ENCODE results near the gene MYCBPAP.
"Not testable (repeated sequence)": the region's sequence is repeated elsewhere in the genome, so short reads cannot be mapped to it uniquely, and the experiment has no call there.

Gene MYCBPAP

DNA sequence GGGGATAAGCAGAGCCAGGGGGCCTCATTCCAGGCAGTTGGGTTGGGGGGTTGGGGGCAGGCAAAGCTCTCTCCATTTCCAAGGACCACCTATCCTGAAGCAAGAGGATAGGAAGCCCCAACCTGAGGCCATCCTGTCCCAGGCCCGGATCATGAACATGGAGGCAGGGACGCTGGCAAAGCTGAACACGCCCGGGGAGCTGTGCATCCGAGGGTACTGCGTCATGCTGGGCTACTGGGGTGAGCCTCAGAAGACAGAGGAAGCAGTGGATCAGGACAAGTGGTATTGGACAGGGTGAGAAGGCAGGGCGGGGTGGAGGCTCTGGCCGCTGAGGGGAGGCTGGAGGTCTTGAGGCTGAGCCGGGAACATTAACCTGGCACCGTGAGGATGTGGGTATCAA lies 36.0 kb upstream of the MYCBPAP start:
- no peak for DNase-seq (ENCODE audit: low spot score)

DNA sequence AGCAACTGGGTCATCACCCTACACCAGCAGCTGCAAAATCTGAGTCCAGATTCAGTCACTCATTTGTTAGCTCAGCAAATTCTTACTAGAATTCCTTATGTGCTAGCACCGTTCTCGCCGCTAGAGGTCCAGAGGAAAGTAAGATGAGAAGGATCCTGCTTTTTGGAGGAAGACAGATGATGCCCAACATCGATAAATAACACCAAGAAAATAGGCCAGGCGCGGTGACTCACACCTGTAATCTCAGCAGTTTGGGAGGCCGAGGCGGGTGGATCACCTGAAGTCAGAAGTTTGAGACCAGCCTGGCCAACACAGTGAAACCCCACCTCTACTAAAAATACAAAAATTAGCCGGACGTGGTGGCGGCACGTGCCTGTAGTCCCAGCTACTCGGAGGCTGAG lies 35.5 kb upstream of the MYCBPAP start:
- not testable (repeated sequence) for DNase-seq (ENCODE audit: low spot score)

DNA sequence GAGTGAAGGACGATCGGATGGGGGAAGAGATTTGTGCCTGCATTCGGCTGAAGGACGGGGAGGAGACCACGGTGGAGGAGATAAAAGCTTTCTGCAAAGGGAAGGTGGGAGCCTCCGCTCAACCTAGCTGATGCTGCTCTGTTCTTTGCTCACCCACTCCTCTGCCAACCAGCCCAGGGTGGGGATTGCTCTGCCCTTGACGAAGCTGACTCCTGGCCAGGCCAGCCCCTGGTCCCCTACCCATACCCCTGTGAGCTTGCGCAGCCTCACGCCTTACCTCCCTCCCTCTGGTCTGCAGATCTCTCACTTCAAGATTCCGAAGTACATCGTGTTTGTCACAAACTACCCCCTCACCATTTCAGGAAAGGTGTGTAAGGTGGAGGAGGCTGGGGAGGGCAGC lies 34.3 kb upstream of the MYCBPAP start:
- DNase-seq (ENCODE audit: low spot score) = no peak

DNA sequence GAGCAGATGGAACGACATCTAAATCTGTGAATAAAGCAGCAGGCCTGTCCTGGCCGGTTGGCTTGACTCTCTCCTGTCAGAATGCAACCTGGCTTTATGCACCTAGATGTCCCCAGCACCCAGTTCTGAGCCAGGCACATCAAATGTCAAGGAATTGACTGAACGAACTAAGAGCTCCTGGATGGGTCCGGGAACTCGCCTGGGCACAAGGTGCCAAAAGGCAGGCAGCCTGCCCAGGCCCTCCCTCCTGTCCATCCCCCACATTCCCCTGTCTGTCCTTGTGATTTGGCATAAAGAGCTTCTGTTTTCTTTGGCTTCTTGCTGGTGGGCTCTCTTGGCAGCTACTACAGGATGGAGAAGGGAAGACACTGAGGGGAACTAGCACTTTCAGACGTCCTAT lies 33.7 kb upstream of the MYCBPAP start:
- no peak for DNase-seq (ENCODE audit: low spot score)

DNA sequence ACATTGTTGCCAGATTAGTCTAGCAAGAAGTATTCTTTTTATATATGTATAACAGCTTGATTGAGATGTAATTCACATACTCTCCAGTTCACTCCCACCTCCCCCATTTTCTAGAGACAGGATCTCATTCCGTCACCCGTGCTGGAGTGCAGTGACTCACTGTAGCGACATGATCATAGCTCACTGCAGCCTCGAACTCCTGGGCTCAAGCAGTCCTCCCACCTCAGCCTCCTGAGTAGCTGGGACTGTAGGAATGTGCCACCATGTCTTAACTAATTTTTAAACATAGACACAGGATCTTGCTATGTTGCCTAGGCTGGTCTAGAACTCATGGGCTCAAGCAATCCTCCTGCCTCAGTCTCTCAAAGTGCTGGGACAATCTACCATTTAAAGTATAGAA lies 32.9 kb upstream of the MYCBPAP start:
- DNase-seq (ENCODE audit: low spot score) = no peak

DNA sequence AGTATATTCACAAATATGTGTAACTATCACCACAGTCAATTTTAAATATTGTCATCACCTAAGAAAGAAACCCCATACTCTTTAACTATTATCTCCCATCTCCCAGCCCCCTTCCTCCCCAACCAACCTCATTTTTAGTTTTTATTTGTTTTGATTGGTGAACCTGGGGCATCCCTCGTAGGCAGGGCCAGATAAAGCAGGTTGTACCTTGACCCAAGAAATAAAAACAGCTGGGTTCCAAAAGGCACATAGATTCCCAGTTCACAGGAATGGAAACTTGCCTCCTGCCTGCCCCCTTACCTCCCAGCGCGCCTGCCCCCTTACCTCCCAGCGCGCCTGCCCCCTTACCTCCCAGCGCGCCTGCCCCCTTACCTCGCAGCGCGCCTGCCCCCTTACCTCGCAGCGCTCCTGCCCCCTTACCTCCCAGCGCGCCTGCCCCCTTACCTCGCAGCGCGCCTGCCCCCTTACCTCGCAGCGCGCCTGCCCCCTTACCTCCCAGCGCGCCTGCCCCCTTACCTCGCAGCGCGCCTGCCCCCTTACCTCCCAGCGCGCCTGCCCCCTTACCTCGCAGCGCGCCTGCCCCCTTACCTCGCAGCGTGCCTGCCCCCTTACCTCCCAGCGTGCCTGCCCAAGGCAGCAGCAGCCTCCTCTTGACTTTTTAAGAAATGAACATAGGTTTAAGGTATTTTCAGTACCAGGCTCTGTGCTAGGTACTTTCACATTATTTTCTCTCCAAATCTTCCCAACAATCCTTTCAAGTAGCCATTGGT lies 32.3 kb upstream of the MYCBPAP start:
- not testable (repeated sequence) for DNase-seq (ENCODE audit: low spot score)

DNA sequence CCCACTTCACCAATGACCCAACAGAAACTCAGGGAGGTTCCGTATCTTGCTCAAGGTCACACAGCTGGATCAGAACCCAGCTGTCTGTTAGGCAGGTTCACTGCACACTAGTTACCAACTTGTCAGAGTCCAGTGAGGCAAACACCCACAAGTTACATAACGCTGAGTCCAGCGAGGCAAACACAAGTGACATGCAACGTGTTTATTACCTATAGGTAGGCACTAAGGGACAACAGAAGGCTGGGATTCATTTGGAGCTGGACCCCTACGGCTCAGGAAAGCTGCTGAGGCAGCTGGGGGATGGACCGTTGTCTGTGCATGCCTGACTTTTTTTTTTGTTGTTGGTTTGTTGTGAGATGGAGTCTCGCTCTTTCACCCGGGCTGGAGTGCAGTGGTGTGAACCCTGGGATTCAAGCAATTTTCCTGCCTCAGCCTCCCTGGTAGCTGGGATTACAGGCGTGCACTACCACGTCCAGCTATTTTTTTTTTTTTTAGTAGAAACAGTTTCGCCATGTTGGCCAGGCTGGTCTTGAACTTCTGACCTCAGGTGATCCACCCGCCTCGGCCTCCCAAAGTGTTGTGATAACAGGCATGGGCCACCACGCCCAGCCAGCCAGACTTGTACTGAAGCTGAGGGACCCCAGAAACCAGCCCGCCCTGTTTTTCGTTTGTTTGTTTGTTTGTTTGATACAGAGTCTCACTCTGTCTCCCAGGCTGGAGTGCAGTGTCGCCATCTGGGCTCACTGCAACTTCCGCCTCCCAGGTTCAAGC lies 31.5 kb upstream of the MYCBPAP start:
- DNase-seq (ENCODE audit: low spot score) = no peak

DNA sequence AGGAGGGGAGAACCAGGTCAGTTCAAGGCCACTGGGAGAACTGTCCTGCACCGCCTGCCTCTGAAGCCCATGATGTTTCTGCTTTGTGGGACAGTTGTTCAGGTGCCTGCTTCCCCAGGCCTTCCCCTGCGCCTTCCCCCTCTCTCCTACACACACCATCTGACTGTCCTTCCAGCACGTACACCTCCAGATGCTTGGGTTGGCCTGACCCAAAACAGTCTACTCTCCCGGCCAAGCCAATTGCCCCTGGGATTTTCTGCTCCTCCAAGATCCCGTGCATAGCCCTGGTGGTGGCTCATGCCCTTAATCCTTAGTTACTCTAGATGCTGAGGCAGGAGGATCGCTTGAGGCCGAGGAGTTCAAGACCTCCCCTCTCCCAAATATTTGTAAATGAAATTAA lies 30.3 kb upstream of the MYCBPAP start:
- DNase-seq (ENCODE audit: low spot score) = no peak

DNA sequence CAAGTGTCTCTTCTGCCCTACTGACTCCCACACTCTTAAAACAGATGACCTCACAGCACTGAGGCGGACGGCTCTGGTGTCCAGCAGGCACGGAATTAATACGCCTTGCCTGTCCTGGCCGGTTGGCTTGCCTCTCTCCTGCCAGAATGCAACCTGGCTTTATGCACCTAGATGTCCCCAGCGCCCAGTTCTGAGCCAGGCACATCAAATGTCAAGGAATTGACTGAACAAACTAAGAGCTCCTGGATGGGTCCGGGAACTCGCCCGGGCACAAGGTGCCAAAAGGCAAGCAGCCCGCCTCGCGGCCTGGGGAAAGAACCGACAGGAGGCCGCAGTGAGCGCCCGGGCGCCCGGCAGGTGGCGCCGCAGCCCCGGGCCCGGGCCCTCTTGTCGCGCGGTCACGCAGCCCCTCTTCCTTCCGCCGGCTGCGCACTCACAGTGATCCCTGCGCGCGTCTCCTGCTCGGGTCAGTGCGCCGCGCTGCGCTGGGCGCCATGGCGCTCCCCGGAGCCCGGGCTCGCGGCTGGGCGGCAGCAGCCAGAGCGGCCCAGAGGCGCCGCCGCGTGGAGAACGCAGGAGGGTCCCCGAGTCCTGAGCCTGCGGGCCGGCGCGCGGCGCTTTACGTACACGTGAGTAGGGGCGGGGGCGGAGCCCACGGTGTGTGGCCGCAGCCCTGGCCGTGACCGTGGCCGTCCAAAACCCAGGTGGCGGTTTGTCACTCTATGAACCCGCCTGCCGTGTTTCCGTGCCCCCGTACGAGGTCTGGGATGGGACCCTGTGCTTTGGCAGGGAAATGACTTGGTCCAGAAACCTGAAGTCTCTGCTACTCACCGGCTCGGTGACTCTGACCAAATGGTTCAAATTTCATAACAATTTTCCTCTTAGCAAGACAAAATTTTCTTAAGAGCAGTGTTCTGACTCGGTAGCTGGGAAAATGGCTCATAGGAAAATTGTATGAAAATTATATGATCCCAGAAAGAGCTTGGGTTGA lies 29.6 kb upstream of the MYCBPAP start, which contains the start of gene RSAD1:
RSAD1 (plus strand) TSS at position 470 of the 991 bp plus-strand sequence; CDS start at position 495, 25 bp downstream.
- DNase-seq (ENCODE audit: low spot score) = peak; percentile 86

DNA sequence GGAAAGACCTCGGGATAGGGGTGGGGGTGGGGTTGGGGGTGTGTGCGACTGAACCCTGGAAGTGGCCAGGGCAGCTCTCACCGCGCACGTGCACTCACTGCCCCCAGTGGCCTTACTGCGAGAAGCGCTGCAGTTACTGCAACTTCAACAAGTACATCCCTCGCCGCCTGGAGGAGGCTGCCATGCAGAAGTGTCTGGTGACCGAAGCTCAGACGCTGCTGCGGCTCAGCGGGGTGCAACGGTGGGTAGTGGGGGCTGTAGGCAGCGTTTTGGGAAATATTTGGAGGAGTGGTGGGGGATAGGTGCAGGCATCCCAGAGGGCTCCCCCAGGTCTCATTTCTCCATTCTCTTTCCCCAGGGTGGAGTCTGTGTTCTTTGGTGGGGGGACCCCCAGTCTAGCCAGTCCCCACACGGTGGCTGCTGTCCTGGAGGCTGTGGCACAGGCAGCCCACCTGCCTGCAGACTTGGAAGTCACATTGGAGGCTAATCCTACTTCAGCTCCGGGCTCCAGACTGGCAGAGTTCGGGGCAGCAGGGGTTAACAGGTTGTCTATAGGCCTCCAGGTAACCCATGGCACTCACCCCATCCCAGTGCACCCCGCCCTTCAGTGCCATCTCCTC lies 28.6 kb upstream of the MYCBPAP start:
- DNase-seq (ENCODE audit: low spot score) = peak; percentile 88

DNA sequence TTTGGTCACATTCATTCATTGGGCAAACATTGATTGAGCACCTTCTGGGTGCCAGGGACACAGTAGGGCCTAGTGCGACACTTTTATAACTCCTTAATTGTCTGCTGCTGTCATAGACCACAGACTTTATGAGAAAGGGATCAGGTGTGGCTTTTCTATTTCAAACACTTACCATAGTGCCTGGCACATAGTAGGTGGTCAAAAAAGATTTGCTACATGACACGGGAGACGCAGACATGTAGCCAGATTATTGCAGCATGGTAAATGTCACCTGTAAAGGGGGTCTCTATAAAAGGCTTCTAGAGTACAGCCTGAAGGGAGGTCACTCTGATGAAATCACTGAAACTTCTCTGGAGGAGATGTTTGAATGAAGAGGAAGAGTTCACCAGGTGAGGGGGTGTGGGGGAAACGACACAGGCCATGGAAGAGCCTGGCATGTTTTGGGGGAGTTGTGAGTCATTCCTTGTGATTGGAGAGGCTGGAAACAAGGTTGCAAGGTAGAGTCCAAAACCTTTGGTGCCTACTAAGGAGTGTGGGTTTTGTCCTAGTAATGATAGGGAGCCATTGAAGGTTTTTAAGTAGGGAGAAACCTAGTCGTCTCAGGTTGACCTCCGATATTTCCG lies 28.0 kb upstream of the MYCBPAP start:
- DNase-seq (ENCODE audit: low spot score) = no peak

DNA sequence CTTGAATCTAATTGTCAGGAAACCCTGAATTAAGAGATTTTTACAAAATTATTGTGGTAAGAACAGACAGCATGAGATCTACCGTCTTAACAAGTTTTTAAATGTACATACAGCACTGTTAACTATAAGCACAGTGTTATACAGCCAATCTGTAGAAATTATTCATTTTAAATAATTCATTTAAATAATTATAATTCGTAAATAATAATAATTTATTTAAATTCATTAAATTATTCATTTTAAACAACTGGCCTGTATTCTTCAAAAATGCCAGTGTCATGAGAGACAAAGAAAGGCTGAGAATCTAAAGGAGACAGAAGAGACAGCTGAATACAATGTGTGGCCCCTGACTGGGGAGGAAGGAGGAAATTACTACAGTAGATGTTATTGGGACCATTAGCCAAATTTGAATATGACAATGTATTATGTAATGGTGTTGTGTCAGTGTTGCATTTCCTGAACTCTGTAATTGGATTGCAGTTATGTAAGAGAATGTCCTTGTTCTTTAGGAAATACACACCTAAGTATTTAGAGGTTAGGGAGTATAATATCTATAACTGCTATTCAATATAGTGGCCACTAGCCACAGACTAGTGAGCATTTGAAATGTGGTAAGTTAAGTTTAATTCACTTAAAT lies 27.3 kb upstream of the MYCBPAP start:
- DNase-seq (ENCODE audit: low spot score) = no peak

DNA sequence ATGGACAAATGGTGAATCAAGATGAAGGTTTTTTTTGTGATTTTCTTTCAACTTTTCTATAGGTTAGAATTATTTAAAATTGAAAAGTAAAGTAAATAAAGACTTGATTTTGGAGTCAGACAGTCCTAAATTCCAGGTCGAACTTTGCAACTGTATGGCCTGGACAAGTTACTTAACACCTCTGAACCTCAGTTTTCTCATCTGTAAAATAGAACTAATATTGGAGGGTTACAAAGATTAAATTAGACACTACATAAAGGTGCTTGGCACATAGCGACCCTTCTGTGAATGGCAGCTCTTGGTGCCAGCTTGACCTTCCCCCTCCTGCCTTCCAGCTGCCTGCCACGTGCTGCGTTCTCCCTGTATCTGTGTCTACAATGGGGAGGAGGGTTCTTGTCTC lies 26.6 kb upstream of the MYCBPAP start:
- DNase-seq (ENCODE audit: low spot score) = no peak

DNA sequence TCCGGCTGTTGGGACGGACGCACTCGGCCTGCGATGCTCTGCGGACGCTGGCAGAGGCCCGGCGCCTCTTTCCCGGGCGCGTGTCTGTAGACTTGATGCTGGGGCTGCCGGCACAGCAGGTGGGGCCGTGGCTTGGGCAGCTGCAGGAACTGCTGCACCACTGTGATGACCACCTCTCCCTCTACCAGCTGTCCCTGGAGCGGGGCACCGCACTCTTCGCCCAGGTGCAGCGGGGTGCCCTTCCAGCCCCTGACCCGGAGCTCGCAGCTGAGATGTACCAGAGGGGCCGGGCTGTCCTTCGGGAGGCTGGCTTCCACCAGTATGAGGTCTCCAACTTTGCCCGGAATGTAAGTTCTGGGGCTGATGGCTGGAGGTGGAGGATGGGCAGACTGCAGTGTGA lies 26.1 kb upstream of the MYCBPAP start:
- DNase-seq (ENCODE audit: low spot score) = no peak

DNA sequence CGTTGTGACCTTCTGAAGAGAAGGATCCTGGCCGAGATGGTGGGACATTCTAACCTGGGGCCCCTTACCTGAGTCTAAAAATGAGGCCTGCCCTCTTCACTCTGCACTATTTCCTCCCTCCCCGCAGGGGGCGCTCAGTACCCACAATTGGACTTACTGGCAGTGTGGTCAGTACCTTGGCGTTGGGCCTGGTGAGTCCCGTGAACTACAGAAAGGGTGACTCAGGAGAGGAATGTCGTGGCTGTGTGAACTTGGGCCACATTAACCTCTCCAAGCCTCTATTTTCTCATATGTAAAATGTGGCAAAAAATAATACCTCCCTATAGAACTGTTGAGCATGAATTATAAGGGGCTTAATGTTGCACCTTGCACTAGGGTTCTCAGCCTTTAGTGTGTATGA lies 25.7 kb upstream of the MYCBPAP start:
- DNase-seq (ENCODE audit: low spot score) = peak; percentile 95

DNA sequence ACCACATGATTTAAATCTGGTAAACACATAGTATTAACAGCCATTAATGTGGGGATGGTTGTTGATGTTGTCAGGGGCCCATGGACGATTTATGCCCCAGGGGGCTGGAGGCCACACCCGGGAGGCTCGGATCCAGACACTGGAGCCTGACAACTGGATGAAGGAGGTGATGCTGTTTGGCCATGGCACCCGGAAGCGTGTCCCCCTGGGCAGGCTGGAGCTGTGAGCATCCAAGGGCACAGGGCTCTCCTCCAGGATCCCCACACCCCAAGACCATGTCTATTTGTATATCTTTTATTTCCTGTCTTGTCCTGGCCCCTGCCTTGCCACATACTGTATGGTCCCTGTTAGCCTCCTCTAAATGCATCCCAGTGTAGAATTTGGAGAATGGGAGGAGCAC lies 25.0 kb upstream of the MYCBPAP start:
- no peak for DNase-seq (ENCODE audit: low spot score)

DNA sequence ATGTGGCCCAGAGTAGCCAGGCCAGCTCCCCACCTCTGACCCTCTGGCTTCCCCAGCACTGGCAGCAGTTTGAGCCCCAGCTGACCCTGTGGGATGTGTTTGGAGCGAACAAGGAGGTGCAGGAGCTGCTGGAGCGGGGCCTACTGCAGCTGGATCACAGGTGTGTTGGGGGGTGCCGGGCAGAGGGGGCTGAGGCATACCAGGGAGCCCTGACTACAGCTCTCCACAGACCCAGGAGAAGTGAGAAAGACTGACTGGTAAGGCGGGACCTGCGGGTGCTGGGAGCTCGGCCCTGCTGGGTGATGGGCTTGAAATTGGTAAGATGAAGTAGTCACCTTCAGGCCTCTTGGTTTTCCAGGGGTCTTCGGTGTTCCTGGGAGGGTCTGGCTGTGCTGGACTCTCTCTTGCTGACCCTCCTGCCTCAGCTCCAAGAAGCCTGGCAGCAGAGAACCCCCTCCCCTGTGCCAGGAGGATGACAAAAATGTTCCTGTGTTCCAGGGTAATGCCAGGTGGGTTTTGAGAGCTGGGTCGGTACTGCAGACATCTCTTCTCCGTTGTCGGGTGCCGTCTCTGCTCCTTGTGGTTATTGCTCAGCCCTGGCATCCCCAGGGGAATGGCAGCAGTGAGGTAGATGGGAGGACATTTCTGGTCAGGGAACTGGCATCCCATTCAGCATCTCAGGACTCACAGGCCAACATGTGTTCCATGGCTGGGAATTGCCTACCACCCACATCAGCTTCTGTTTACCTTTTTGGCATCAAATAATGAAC lies 23.7 kb upstream of the MYCBPAP start:
- DNase-seq (ENCODE audit: low spot score) = no peak

DNA sequence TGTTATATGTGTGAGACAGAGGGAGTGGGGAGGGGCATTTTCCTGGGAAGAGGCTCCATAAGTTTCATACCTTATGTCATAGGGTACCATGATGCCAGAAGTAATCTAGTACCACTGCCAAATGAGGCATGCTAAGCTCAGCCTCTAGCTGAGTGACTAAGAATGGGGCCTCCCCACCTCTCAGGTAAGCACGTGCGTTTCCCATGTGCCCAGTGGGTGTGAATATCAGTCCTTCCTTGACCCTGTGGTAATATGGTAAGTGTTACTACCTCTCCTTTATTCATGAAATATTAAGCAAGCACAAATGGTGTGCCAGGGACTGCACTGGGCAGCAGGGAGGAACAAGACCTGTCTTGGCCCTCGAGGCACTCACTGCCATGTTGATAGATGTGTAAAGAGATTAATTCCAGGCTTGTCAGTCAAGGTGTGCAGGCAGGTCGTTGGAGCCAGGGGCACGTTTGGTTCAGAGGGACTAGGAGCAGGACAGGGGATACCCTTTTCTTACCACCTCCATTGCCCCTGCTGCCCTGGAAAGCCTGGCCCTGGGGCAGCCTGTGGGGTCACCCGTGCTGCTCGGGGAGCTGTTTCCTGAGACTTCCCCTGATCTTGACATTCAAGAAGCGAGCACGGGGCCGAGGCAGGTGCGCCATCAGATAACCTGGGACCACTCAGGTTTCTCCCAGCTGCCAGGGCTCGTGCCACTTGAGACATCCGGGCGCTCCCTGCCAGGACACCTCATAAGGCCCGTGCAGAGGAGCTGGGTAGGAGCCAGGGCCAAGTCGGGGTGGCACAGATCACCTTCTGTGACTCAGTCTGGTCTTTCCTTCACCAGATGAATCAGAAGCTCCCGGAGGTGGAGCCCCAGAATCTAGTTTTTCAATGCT lies 20.8 kb upstream of the MYCBPAP start:
- no peak for DNase-seq (ENCODE audit: low spot score)

DNA sequence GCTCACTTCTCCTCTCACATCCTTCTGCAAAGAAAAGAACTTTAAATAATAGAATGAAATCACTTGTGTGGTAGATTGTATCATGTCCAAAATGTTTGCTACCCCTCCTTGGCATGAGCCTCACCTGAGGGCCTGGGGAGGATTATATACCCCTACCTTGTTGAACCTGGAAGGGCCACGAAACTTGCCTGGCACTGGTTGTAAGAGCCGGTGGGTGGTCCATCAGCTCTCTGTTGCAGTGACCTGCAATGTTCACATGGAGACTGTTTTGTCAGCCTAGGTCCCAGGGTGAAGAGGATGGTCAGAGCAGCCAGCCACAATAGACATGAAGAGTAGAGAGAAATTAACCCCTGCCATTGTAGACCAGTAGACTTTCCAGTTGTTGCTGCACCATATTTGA lies 19.4 kb upstream of the MYCBPAP start:
- no peak for DNase-seq (ENCODE audit: low spot score)

Measured in hepatic stellate cell (primary cell).